Lung (tissue), 12 donors: ENCODE measurements around the gene VCPKMT. TPM values are rescaled to one million over a fixed set of nuclear protein-coding genes. Genes with fewer than 3 reads are reported as not detected.

Source experiments
- ATAC-seq: fragments of 200-7000 bp; cut with Tn5 transposase; one replicate; pipeline ENCODE4 v1.9.1; 2020; ENCODE audit warnings: moderate number of reproducible peaks; ENCODE audit not compliant: insufficient read depth, low FRiP score
- DNase-seq, 3 donors: peaks; one replicate each; pipeline ENCODE4 v3.0.0-alpha.2; 2013 to 2017
- H3K27ac ChIP-seq, 2 donors: one replicate each; pipeline ENCODE4 v1.5.1; 2013; ENCODE audit warnings: mild to moderate bottlenecking in 2 of 2, moderate library complexity in 2 of 2, control low read depth in 1 of 2, inconsistent platforms in 1 of 2, low read depth in 1 of 2, low read length in 1 of 2
- H3K27me3 ChIP-seq, 3 donors: one replicate each; pipeline ENCODE4 v1.5.1; 2013; ENCODE audit warnings: low read length in 2 of 3; ENCODE audit not compliant: control insufficient read depth in 3 of 3, insufficient read depth in 3 of 3
- H3K36me3 ChIP-seq, 4 donors: one replicate each; pipeline ENCODE4 v1.5.1; 2013; ENCODE audit warnings: low read length in 4 of 4, mild to moderate bottlenecking in 1 of 4, moderate library complexity in 1 of 4; ENCODE audit not compliant: control insufficient read depth in 4 of 4, insufficient read depth in 4 of 4
- H3K4me1 ChIP-seq, 5 donors: one replicate each; pipeline ENCODE4 v1.5.1; 2013; ENCODE audit warnings: low read length in 5 of 5, mild to moderate bottlenecking in 2 of 5, moderate library complexity in 1 of 5; ENCODE audit not compliant: control insufficient read depth in 5 of 5, insufficient read depth in 5 of 5
- H3K4me3 ChIP-seq: one replicate; pipeline ENCODE4 v1.5.1; 2013; ENCODE audit warnings: mild to moderate bottlenecking, control low read depth, moderate library complexity
- H3K9ac ChIP-seq, 2 donors: one replicate each; pipeline ENCODE4 v1.5.1; 2013; ENCODE audit warnings: low read length in 2 of 2, control low read depth in 1 of 2; ENCODE audit not compliant: insufficient read depth in 1 of 2
- H3K9me3 ChIP-seq, 4 donors: one replicate each; pipeline ENCODE4 v1.5.1; 2013; ENCODE audit warnings: low read length in 3 of 4, mild to moderate bottlenecking in 1 of 4, moderate library complexity in 1 of 4; ENCODE audit not compliant: control insufficient read depth in 4 of 4, insufficient read depth in 3 of 4
- CTCF ChIP-seq: IDR thresholded peaks from 2 replicates; pipeline ENCODE4 v1.5.1; 2012; ENCODE audit warnings: mild to moderate bottlenecking; ENCODE audit errors: control extremely low read depth, extremely low read depth
- WGBS, 2 donors: extraction: QIAGEN DNeasy Blood & Tissue Kit; methylation state at CpG; one replicate each; pipeline ENCODE4 v1.1.7; 2013; 5-methylcytosine and 5-hydroxymethylcytosine counted together
- polyA plus RNA-seq, 2 donors: library from polyadenylated mRNA; stranded (reverse); fragments of 200-250 nt; gene quantifications; one replicate each; pipeline ENCODE4 v1.2.1, GENCODE V29; 2013
- total RNA-seq, 2 donors: library from RNA; depleted of rRNA in 1 of 2; stranded (reverse); fragments of >200 nt in 1 of 2; gene quantifications; one replicate each; pipeline ENCODE4 v1.2.1, GENCODE V29; 2014 to 2021
- donor health status: control.
- donor health status: control.
- donor health status: Bipolar disorder and iron deficiency.
- donor health status: healthy.
- donor health status: DM: yes; HTN: yes; CAD: no.

The VCPKMT gene
- total and polyA plus RNA-seq, 4 donors, result 5.9 to 17.6 (median 7.7) TPM

DNA sequence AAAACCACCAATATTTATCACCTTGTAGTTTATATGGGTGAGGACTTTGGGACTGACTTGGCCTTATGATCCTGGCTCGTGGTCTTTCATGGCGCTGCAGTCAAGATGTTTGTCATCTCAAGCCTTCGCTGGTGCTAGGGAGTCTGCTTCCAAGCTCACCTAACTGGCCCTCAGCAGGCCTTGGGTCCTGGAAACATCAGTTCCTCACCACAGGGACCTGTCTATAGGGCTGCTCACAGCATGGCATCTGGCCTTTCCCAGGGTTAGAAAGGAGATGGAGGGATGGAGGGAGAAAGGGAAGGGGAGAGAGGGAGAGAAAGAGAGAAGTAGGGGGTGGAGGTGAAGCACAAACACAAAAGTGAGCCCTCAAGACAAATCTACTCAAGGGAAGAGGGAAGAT, 31.7 kb downstream of the VCPKMT start:
- no peaks in the 10 kb centered on the region for H3K27me3 ChIP-seq
- DNase-seq, result no peak
- ATAC-seq, result no peak
- H3K9ac ChIP-seq, result no peak overlapping the region
- no peaks in the 10 kb centered on the region for H3K4me1 ChIP-seq
- WGBS, 2 donors, result 92 to 97% methylated on average over 3 of the region's 3 CpGs
- no peak overlapping the region for H3K4me3 ChIP-seq
- peaks cover 0 to 2% (median under 1%) of the 10 kb centered on the region in 4 donors for H3K36me3 ChIP-seq
- no peak for TF ChIP-seq CTCF
- H3K9me3 ChIP-seq, result no peaks in the 10 kb centered on the region
- H3K27ac ChIP-seq, result peak overlapping the region in 1 of 2 donors; percentile 45

DNA sequence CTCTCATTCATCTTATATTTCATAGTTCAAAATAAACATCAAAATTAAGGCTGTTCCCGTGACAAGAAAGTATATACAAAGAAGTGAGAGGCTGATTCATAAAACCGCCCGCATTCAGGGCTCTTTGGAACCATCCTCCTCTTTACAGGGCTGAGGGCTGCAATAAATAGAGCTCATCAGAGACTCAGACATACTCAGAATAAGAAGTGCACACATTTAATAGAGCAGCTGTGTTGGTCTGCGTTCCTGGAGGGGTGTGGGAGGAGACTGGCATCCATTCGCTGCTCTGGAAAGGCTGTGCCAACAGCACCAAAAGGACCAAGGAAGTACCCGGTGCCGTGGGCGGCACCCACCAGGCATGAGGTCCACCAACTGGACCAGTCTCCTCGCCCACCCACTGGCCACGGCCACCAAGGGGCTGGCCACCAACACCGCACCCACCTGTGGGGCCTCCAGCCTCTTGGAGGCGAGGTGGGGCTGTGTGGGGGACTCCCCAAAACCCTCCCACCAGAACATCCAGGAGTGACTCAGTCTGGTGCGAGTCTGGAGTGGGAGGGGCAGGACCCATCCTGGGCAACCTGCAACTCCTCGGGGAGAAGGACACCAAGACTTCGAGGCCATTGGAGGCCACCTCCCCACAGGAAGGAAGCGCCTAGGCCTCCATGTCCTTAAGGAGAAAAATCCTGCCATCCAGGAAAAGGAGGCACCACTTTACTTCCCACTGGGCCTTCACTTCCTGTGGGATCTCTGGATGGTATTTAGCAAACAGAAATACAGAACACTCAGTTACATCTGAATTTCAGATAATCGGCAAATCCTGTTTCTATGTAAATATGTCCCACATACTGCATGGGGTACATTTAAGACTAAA, 32.7 kb downstream of the VCPKMT start:
- H3K36me3 ChIP-seq, result peaks cover 0 to 2% (median 0%) of the 10 kb centered on the region in 4 donors
- ATAC-seq (no peak), DNase-seq (no peak)
- H3K27me3 ChIP-seq, result no peaks in the 10 kb centered on the region
- H3K27ac ChIP-seq, result peak overlapping the region in 1 of 2 donors; percentile 45
- TF ChIP-seq CTCF, result no peak
- 80 to 90% methylated on average over 16 to 17 of the region's 17 CpGs for WGBS, 2 donors
- H3K4me1 ChIP-seq, result no peaks in the 10 kb centered on the region
- H3K9ac ChIP-seq, result no peak overlapping the region
- no peaks in the 10 kb centered on the region for H3K9me3 ChIP-seq
- no peak overlapping the region for H3K4me3 ChIP-seq

DNA sequence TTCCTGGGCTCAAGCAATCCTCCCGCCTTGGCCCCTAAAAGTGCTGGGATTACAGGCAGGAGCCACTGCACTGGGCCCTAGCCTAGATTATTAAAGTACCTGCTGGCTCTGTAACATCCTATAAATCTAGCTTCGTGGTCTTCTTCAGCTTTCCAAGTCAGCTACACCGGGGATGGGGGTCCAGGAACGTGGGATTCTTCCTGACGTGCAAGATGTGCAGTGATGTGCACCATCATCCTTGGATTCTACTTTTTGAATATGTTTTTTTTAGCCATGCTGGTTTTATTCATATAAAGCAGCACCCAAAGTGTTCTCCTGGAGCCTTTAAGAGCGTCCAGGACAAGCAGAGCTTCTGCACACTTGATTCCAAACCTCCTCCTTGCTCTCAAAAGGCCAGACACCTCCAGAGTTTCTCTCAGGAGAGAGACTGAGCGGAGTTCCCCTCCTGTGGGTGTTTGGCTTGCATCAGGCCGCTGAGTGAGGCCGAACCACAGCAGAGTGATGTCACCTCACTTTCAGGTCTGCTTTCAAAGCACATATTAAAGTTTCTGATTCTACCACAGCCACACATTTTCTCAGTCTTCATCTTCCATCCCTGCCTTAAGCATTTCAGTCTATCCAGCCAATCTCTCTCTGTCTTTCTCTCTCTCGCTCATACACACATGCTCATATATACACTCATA, 33.4 kb downstream of the VCPKMT start:
- Histone ChIP-seq H3K9me3 (no peaks in the 10 kb centered on the region), H3K27ac (no peak overlapping the region), H3K27me3 (no peaks in the 10 kb centered on the region), H3K9ac (no peak overlapping the region), H3K4me3 (no peak overlapping the region), H3K4me1 (no peaks in the 10 kb centered on the region), H3K36me3 (no peaks in the 10 kb centered on the region)
- ATAC-seq (no peak), DNase-seq (no peak)
- TF ChIP-seq CTCF, result no peak
- 80 to 87% methylated on average over 10 of the region's 10 CpGs for WGBS, 2 donors
